Kidney epithelial cell (primary cell): ENCODE results near the gene TRPC1. TPM values are rescaled to one million over a fixed set of nuclear protein-coding genes. Genes with fewer than 3 reads are reported as not detected.

Experiments used
- DNase-seq: peaks from one replicate; pipeline ENCODE4 v3.0.0-alpha.2; 2010; ENCODE audit warnings: low read depth
- H3K27me3 ChIP-seq: 2 replicates; pipeline ENCODE4 v1.6.0; 2011; ENCODE audit warnings: low read length; ENCODE audit not compliant: control insufficient read depth, insufficient read depth
- H3K36me3 ChIP-seq: 2 replicates; pipeline ENCODE4 v1.5.1; 2011; ENCODE audit warnings: low read length; ENCODE audit not compliant: control insufficient read depth, insufficient read depth
- H3K4me3 ChIP-seq: 2 replicates; pipeline ENCODE4 v1.5.1; 2011; ENCODE audit warnings: low read depth, mild to moderate bottlenecking, control low read depth, low read length
- total RNA-seq: library from RNA; depleted of rRNA; stranded (reverse); fragments of >200 nt; gene quantifications from 2 replicates; pipeline ENCODE4 v1.2.3, GENCODE V29; 2015
- TF ChIP-seq, protein P1 (sequence below): IDR thresholded peaks from 2 replicates; pipeline ENCODE4 v1.5.1; 2011; ENCODE audit warnings: mild to moderate bottlenecking, moderate library complexity, low read length, control low read depth, inconsistent platforms; ENCODE audit not compliant: insufficient read depth, poor library complexity, severe bottlenecking

Gene TRPC1
- total RNA-seq, 1 donor from 2014 or later: 5.6 TPM

DNA sequence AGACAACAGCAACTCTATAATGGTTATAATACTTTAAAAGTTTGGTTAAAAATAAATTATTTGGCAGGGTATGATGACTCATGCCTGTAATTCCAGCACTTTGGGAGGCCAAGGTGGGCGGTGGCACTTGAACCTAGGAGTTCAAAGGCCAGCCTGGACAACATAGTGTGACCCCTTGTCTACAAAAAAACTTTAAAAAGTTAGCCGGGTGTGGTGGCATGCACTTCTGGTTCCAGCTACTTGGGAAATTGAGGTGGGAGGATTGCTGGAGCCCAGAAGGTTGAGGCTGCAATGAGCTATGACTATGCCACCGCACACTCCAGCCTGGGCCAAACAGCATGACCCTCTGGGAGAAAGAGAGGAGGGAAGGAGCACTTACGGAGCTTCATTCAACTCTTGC lies 7.7 kb upstream of the TRPC1 start:
- Histone ChIP-seq H3K27me3 (no peaks in the 10 kb centered on the region), H3K36me3 (no peaks in the 10 kb centered on the region), H3K4me3 (no peak overlapping the region)
- no peak for DNase-seq
- TF ChIP-seq, protein P1, sequence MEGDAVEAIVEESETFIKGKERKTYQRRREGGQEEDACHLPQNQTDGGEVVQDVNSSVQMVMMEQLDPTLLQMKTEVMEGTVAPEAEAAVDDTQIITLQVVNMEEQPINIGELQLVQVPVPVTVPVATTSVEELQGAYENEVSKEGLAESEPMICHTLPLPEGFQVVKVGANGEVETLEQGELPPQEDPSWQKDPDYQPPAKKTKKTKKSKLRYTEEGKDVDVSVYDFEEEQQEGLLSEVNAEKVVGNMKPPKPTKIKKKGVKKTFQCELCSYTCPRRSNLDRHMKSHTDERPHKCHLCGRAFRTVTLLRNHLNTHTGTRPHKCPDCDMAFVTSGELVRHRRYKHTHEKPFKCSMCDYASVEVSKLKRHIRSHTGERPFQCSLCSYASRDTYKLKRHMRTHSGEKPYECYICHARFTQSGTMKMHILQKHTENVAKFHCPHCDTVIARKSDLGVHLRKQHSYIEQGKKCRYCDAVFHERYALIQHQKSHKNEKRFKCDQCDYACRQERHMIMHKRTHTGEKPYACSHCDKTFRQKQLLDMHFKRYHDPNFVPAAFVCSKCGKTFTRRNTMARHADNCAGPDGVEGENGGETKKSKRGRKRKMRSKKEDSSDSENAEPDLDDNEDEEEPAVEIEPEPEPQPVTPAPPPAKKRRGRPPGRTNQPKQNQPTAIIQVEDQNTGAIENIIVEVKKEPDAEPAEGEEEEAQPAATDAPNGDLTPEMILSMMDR: no peak

- TF ChIP-seq, protein P1: no peak
- no peak for DNase-seq
These were observed 218 bp upstream of the TRPC1 start for GRCh38 chr3:142723665-142723967.

GRCh38 chr3:142724682-142725356 lies 985 bp downstream of the TRPC1 start:
- no peaks in the 10 kb centered on the region for H3K27me3 ChIP-seq
- TF ChIP-seq, protein P1: no peak
- H3K4me3 ChIP-seq: peak overlapping the region; percentile 59
- no peak for DNase-seq
- H3K36me3 ChIP-seq: no peaks in the 10 kb centered on the region

More at GRCh38 chr3:142723665-142723967, 218 bp upstream of the TRPC1 start:
- H3K36me3 ChIP-seq: no peaks in the 10 kb centered on the region
- no peaks in the 10 kb centered on the region for H3K27me3 ChIP-seq
- H3K4me3 ChIP-seq: peak overlapping the region; percentile 59

DNA sequence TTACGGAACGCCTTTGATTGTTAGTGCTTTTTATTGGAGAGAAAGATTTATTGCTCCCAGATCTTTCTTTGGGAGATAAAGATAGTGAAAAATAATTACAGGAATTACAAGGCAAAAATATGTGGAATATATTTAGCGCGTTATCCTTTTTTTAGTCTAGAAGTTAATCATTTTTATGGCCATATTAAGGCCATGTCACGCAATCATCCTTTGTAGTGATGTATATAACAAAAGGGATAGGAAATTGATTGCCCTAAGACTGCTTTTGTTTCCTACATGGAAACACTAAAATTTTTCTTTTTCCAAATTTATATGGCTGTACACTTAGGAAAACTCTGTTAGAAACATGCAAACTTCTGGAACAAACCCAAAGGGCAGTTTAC lies 1.5 kb downstream of the TRPC1 start:
- TF ChIP-seq, protein P1: no peak
- no peak for DNase-seq
- Histone ChIP-seq H3K27me3 (no peaks in the 10 kb centered on the region), H3K36me3 (no peaks in the 10 kb centered on the region), H3K4me3 (peak overlapping the region; percentile 59)

GRCh38 chr3:142726017-142726416 lies 2.2 kb downstream of the TRPC1 start:
- Histone ChIP-seq H3K4me3 (no peak overlapping the region), H3K27me3 (no peaks in the 10 kb centered on the region), H3K36me3 (no peaks in the 10 kb centered on the region)
- no peak for DNase-seq
- TF ChIP-seq, protein P1: no peak

DNA sequence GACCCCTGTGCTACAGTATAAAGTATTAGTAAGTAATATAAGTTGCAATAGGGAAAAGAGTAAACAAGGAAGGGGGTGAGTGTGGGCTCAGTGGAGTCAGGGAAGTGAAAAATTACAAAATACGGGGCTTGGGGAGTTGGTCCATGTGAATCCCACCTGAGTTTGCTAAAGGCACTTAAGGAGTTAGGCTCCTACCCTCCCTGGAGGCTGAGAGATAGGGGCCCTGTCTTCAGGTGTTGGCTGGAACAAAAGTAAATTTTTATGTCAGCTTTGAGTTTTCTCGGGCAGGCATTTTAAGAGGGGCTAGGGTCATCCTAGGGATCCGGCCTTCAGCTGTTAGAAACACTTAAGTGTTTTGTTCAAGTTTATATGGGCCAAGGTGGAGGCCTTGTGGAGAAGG lies 8.2 kb downstream of the TRPC1 start:
- H3K4me3 ChIP-seq: no peak overlapping the region
- TF ChIP-seq, protein P1: no peak
- no peaks in the 10 kb centered on the region for H3K27me3 ChIP-seq
- H3K36me3 ChIP-seq: no peaks in the 10 kb centered on the region
- DNase-seq: no peak
